Left cardiac atrium (tissue), 4 donors: ENCODE data around the gene ATP9A. TPM values are rescaled to one million over a fixed set of nuclear protein-coding genes. Genes with fewer than 3 reads are reported as not detected.
"Not testable (repeated sequence)": the region's sequence is repeated elsewhere in the genome, so short reads cannot be mapped to it uniquely, and the experiment has no call there.

Experiments
- ATAC-seq, 2 donors: fragments of 200-7000 bp; cut with Tn5 transposase; one replicate each; pipeline ENCODE4 v1.9.1; 2020; ENCODE audit warnings: mild to moderate bottlenecking in 2 of 2, moderate library complexity in 2 of 2
- DNase-seq: peaks from one replicate; pipeline ENCODE4 v3.0.0-alpha.2; 2020
- intact Hi-C, 2 donors: fragments of 100-400 bp; cut with DNase I; formaldehyde crosslinking; loops; one replicate each; pipeline versions ENCODE4 v1.14.1 to v1.15.1; 2022 to 2023
- total RNA-seq, 2 donors: library from RNA; stranded (reverse); fragmentation: NEBNext Ultra II Directional; extraction: Animal tissue kit (Norgen Biotek cat#: 25700); gene quantifications; one replicate each; pipeline ENCODE4 v1.2.1, GENCODE V29; 2021
- donor health status: DM: no; HTN: yes; CAD: no.
- donor health status: DM: no; HTN: yes; CAD: no; lungs with severe emphysema.
- donor health status: DM: yes; HTN: yes; CAD: no.
- donor health status: Dilated cardiomyopathy.

ATP9A gene
- total RNA-seq, 2 donors from 2014 or later, result 27.6 to 28.0 TPM

DNA sequence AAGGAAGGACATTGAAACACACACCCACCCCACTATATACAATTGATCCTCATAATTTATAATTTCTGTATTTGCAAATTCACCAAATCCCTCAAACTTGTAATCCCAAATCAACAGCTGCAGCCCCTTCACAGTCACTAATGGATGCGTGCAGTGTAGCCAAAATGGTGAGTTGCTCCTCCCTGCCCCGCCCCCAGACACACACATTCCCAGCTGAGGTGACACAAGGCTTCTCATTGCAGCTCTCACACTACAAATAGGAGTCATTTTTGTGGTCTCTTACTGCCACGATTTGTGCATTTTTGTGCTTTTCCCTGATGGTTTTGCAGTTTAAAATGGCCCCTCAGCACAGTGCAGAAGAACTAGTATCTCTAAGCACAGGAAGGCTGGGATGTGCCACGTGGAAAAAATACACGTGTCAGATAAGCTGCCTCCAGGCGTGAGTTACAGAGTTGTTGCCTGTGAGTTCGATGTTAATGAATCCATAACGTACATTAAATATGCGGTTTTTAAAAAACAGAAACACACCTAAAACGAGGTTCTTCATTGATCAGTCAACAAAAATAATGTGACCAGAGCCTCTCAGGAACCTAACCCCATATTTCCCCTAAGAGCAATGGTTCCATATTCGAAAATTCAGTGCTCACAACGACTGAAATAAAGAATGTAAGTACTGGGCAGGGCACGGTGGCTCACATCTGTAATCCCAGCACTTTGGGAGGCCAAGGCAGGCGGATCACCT is 8.2 kb downstream of the ATP9A start:
- intact Hi-C loops, result no loop called here
- ATAC-seq (no peak), DNase-seq (no peak)

GRCh38 chr20:51758978-51759544 is 9.1 kb downstream of the ATP9A start:
- peak in 1 of 2 donors; percentile 85 for ATAC-seq
- intact Hi-C loops, result no loop called here
- no peak for DNase-seq

DNA sequence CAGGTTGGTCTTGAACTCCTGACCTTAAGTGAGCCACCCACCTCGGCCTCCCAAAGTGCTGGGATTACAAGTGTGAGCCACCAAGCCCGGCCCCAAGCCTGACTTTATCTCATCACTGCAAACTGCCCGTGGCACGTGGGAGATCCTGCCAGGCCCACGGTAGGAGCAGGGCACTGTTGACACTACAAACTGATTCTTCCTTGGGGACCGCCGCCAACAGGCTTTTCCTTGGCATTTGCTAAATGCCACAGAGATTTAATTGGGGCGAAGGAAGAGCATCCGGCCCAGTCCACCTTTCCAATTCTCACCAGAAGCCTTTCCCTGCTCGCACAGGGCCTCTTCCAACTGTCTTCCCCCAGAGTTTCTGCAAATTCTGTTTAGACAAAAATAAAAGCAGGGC is 11.0 kb downstream of the ATP9A start:
- intact Hi-C loops, result no loop called here
- no peak for ATAC-seq
- no peak for DNase-seq

DNA sequence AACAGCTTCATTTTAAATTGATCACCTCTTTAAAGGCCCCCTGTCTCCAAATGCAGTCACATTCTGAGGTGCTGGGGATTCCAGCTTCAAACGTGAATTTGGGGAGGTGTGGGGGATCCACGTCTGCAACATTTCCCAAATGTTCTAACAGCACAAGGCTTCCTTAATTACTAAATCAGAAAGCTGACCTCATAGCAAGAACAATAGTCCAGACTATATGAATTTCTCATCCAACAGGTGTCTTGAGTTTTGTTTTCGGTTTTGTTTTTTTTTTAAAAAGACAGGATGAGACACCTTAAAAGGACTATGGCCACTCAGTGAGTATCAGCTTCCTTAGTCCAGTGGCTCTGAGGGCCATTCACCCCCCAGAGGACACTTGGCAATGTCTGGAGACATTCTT is 11.5 kb downstream of the ATP9A start:
- DNase-seq (no peak), ATAC-seq (no peak)
- intact Hi-C loops, result no loop called here

- ATAC-seq, intact Hi-C loops, DNase-seq: not testable (repeated sequence)
Observed at GRCh38 chr20:51753220-51753619, 15.0 kb downstream of the ATP9A start.

DNA sequence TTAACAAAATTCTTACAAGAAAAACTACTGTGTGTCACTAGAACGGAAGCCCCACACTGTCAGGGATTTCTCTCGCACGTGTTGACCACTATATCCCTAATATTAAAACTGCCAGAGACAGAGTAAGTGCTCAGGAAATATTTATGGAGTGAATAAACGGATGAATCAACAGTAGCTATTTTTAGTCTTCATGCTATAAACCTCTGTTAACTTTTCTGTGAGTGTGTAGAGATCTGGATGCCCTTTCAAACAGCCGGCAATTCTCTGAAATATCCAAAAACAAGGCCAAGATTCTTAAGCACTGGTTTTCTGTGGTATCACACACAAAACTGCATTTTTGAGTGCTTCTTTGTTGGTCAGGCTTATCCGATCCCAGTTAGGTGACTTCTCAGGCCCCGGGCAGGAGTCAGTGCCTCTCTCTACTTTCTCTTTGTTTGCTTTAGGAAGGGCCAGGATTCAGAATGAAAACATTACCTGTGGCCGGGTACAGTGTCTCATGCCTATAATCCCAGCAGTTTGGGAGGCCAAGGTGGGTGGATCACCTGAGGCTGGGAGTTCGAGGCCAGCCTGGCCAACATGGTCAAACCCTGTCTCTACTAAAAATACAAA is 15.7 kb downstream of the ATP9A start:
- DNase-seq (no peak), ATAC-seq (peak in 1 of 2 donors; percentile 51)
- intact Hi-C loops, result no loop called here

- ATAC-seq (no peak), DNase-seq (no peak)
- intact Hi-C loops, result no loop called here
Observed at GRCh38 chr20:51750770-51751388, 17.3 kb downstream of the ATP9A start.

GRCh38 chr20:51750037-51750769 is 18.0 kb downstream of the ATP9A start:
- ATAC-seq (peak; percentile 91 to 97), DNase-seq (peak; percentile 74)
- intact Hi-C loops, result no loop called here

GRCh38 chr20:51749674-51750036 is 18.5 kb downstream of the ATP9A start:
- DNase-seq (no peak), ATAC-seq (peak; percentile 9 to 80)
- intact Hi-C loops, result no loop called here

DNA sequence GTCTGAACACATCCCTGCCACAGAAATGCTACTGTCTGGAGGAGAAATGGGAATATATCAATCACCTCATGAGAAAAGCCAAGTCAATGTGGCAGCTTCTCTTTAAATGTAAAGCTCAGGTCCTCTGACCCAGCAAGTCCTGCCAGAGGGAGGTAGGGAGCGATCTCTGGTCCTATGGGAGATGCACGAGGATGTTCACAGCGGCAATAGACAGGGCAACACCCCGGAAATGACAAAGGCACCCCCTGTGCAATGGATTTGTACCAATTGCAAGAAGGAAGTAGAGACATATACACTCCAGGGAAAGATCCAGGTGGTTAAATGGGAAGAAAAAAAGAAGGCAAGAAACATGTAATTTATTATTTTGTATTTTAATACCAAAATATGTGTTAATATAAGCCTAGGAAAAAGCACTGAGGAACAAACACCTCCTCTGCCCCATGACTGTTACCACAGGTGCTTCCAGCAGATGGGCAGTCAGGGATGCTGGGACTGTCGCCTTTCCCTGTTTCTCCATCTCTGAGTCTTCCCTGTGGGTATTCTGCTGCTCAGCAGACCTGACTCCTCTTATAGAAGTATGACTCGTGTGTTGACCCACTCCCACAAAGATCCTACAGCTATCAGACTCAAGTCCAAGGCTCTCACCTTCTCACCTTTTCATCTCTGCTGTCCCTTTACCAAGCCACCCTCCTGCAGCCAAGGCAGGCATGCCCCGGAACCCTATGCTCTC is 20.8 kb downstream of the ATP9A start:
- DNase-seq (no peak), ATAC-seq (no peak)
- intact Hi-C loops, result no loop called here

DNA sequence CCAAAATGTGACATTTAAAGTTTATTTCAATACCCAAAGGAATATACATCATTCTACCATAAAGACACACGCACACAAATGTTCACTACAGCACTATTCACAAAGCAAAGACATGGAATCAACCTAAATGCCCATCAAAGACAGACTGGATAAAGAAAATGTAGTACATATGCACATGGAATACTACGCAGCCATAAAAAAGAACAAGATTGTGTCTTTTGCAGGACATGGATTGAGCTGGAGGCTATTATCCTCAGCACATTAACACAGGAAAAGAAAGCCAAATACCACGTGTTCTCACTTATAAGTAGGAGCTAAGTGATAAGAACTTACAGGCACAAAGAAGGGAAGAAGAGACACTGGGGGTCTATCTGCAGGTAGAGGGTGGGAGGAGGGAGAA is 22.4 kb downstream of the ATP9A start:
- ATAC-seq (no peak), DNase-seq (no peak)
- intact Hi-C loops, result no loop called here

DNA sequence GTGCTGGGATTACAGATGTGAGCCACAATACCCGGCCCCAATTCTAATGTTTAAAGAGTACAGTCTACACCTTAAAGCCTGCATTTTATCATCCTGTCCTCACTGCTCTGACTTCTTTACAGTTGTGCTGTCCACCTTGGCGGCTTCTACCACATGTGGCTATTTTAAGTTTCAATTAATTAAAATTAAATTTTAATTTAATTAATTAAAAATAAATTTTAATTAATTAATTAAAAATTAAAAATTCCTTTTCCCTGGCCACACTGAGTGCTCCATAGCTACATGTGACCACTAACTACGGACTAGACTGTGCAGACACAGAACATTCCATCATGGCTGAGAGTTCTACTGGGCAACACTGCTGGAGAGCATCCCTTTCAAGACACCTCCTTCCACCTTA is 27.4 kb downstream of the ATP9A start:
- DNase-seq (no peak), ATAC-seq (no peak)
- intact Hi-C loops, result no loop called here

DNA sequence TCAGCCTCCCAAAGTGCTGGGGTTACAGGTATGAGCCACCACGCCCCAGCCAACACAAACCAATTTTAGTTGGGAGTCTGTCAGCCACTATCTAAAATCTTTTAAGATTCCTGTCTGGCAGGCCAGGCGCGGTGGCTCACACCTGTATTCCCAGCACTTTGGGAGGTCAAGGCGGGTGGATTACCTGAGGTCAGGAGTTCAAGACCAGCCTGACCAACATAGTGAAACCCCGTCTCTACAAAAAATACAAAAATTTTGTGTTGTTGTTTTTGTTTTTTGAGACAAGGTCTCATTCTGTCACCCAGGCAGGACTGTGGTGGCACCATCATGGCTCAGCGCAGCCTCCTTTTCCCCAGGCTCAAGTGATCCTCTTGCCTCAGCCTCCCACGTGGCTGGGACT is 27.9 kb downstream of the ATP9A start:
- DNase-seq, intact Hi-C loops, ATAC-seq: not testable (repeated sequence)

DNA sequence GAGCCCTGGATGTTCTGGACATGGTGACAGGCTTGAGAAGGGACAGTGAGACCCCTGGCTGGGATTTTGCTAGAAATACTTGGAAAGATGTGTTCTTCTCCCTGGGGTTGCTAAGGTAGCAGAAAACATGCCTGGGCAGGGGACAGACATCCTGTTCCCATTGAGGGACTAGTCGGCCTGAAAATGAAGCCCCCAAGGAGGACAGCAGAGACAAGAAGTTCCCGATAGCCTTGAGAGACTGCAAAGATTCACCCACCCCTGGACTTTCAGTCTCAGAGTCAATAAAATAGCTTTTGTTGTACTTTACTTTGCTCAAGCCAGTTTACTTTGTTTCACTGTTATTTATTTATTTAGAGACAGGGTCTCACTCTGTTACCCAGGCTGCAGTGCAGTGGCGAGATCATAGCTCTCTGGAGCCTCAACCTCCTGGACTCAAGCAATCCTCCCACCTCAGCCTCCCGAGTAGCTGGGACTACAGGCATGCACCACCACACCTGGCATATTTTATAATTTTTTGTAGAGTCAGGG is 28.4 kb downstream of the ATP9A start:
- DNase-seq (no peak), ATAC-seq (no peak)
- intact Hi-C loops, result no loop called here

- DNase-seq, result no peak
- intact Hi-C loops, result no loop called here
- ATAC-seq, result no peak
Observed at GRCh38 chr20:51738877-51739447, 29.2 kb downstream of the ATP9A start.

GRCh38 chr20:51738261-51738660 is 29.9 kb downstream of the ATP9A start:
- intact Hi-C loops, DNase-seq: not testable (repeated sequence)

GRCh38 chr20:51736947-51737346 is 31.2 kb downstream of the ATP9A start:
- DNase-seq (no peak), ATAC-seq (no peak)
- intact Hi-C loops, result no loop called here

More at GRCh38 chr20:51738261-51738660, 29.9 kb downstream of the ATP9A start:
- ATAC-seq, result not testable (repeated sequence)
